AG04450 (cell line): Measurements from ENCODE around the gene PNMA8A. TPM values are rescaled to one million over a fixed set of nuclear protein-coding genes. Genes with fewer than 3 reads are reported as not detected.

Source experiments
- CTCF ChIA-PET: fragments of 300-600, 350-600 bp; formaldehyde crosslinking; extraction: SDS; loops from one replicate; lab custom pipeline; 2022; ENCODE audit warnings: antibody characterized with exemption, inconsistent platforms; lab: Charles Lee
- POLR2A ChIA-PET: fragments of 350-600 bp; formaldehyde crosslinking; extraction: SDS; loops from one replicate; lab custom pipeline; 2021; ENCODE audit warnings: antibody characterized with exemption, inconsistent platforms; lab: Yijun Ruan, JAX
- DNase-seq: peaks from one replicate; pipeline ENCODE4 v3.0.0-alpha.2; 2011; ENCODE audit warnings: low read depth, low spot score
- H3K27ac ChIP-seq: one replicate; pipeline ENCODE4 v1.5.1; 2012; ENCODE audit warnings: low read depth, low read length, control low read depth
- H3K27me3 ChIP-seq: one replicate; pipeline ENCODE4 v1.6.0; 2012; ENCODE audit warnings: low read length; ENCODE audit not compliant: control insufficient read depth, insufficient read depth
- H3K4me3 ChIP-seq: 2 replicates; pipeline ENCODE4 v1.5.1; 2011; ENCODE audit warnings: mild to moderate bottlenecking, low read depth, low read length, control low read depth
- H3K9me3 ChIP-seq: 2 replicates; pipeline ENCODE4 v1.5.1; 2012; ENCODE audit warnings: low read length; ENCODE audit not compliant: control insufficient read depth, insufficient read depth
- CTCF ChIP-seq: IDR thresholded peaks from 2 replicates; pipeline ENCODE4 v1.5.1; 2011; ENCODE audit warnings: low read depth, low read length, control low read depth, inconsistent platforms
- polyA plus RNA-seq: library from polyadenylated mRNA; depleted of rRNA; stranded (reverse); fragments of >200 nt; gene quantifications from 2 replicates; pipeline ENCODE4 v1.2.3, GENCODE V29; 2011

PNMA8A gene
- polyA plus RNA-seq, 1 experiment: 4.0 TPM

DNA sequence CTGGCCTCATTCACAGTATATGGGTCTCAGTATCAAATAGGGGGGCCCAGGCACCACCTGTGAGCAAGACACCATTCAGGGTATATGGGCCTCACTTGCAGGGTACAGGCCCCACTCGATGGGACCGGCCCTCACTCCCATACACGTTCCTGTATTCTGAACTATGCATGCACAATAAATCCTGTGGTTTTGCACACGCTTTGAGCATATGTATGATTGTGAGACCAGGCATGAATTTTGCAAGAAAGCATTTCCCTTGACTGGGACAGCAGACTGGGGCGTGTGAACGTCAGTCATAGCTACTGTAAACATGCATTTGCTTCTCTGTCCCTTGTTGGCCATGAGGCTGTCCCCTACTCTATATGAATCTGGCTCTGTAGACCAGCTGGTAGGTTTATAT lies 24.9 kb upstream of the PNMA8A start:
- H3K9me3 ChIP-seq: peaks cover 17% of the 10 kb centered on the region; the same call in 1 of the 2 replicates
- no peak overlapping the region for H3K4me3 ChIP-seq
- peaks cover 35% of the 10 kb centered on the region for H3K27me3 ChIP-seq
- POLR2A ChIA-PET: no interaction called here
- no peak for TF ChIP-seq CTCF
- DNase-seq: no peak
- H3K27ac ChIP-seq: no peak overlapping the region
- CTCF ChIA-PET: interaction anchor here (0.7 to 1.2 kb wide), 3 partner anchors 101 to 214 kb away, joined by 3 to 5 read pairs (median 4); no protein-coding TSS in a partner anchor

DNA sequence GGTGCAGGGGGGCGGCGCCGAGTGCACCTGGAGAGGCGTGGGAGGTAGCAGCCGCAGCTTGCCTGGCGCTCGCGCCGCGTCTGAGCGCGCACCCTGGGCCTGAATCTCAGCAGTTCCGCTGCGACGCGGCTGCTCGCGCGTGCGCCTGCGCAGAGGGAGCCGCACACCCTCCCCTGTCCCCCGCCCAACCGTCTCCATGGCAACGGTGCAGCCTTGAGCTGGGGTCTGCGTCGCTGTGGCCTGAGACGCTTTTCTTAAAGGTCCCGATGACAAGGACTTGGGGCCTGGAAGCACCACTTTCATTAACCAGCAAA lies 24.4 kb upstream of the PNMA8A start, which contains the start of gene PNMA8B:
TSS of gene PNMA8B (minus strand) at position 82 of the 314 bp plus-strand sequence. CDS start 402 bp downstream, outside the sequence.
- H3K4me3 ChIP-seq: peak within 1 kb of the TSS; percentile 52
- ChIA-PET CTCF (interaction anchor here (0.7 to 1.6 kb wide), 2 partner anchors 100 to 203 kb away, joined by 3 to 5 read pairs; no protein-coding TSS in a partner anchor), POLR2A (no interaction called here)
- H3K27ac ChIP-seq: no peak within 1 kb of the TSS
- TF ChIP-seq CTCF: no peak
- peaks cover 17% of the 10 kb centered on the region; the same call in 1 of the 2 replicates for H3K9me3 ChIP-seq
- no peak for DNase-seq
- peaks cover 41% of the 10 kb centered on the region for H3K27me3 ChIP-seq

- H3K27me3 ChIP-seq: peaks cover 45% of the 10 kb centered on the region
- H3K9me3 ChIP-seq: peaks cover 17% of the 10 kb centered on the region; the same call in 1 of the 2 replicates
- H3K27ac ChIP-seq: no peak overlapping the region
- no peak for TF ChIP-seq CTCF
- H3K4me3 ChIP-seq: peak overlapping the region; percentile 52
- ChIA-PET POLR2A (no interaction called here), CTCF (interaction anchor here (0.7 to 1.6 kb wide), 2 partner anchors 99 to 202 kb away, joined by 3 to 5 read pairs; no protein-coding TSS in a partner anchor)
- DNase-seq: no peak
Measured at GRCh38 chr19:46494941-46495785, 23.8 kb upstream of the PNMA8A start.

GRCh38 chr19:46494146-46494940 lies 23.0 kb upstream of the PNMA8A start:
- ChIA-PET POLR2A (no interaction called here), CTCF (interaction anchor here (1.6 kb wide), 1 partner anchor 98 kb away, joined by 3 read pairs; no protein-coding TSS in a partner anchor)
- DNase-seq: no peak
- Histone ChIP-seq H3K27ac (no peak overlapping the region), H3K4me3 (no peak overlapping the region), H3K27me3 (peaks cover 50% of the 10 kb centered on the region), H3K9me3 (peaks cover 22% of the 10 kb centered on the region; the same call in 1 of the 2 replicates)
- TF ChIP-seq CTCF: no peak
